ENCODE measurements around the gene SELENOO. TPM values are rescaled to one million over a fixed set of nuclear protein-coding genes. Genes with fewer than 3 reads are reported as not detected.

The SELENOO gene
- total and polyA plus RNA-seq, 4 donors: 15.6 to 30.3 (median 24.1) TPM

- peaks cover 0 to 3% (median 0%) of the 10 kb centered on the region in 4 donors for H3K36me3 ChIP-seq (ENCODE audit: control insufficient read depth in 4 of 4, insufficient read depth in 4 of 4, low read length in 4 of 4)
- no peak for TF ChIP-seq CTCF (IDR thresholded peaks at IDR 0.05; ENCODE audit: control extremely low read depth, extremely low read depth)
- H3K4me1 ChIP-seq (ENCODE audit: control insufficient read depth in 5 of 5, insufficient read depth in 5 of 5, low read length in 5 of 5): peaks cover 0 to 16% (median 6%) of the 10 kb centered on the region in 5 donors
- H3K9me3 ChIP-seq (ENCODE audit: control insufficient read depth in 4 of 4, insufficient read depth in 3 of 4, low read length in 3 of 4): no peaks in the 10 kb centered on the region
- 33 to 50% methylated on average over 8 to 11 of the region's 11 CpGs for WGBS, 2 donors
- no peak for DNase-seq
- H3K9ac ChIP-seq (ENCODE audit: insufficient read depth in 1 of 2, low read length in 2 of 2): no peak overlapping the region
- ATAC-seq (ENCODE audit: insufficient read depth, low FRiP score): no peak
- H3K27ac ChIP-seq (ENCODE audit: low read depth in 1 of 2, low read length in 1 of 2): no peak overlapping the region
- no peaks in the 10 kb centered on the region for H3K27me3 ChIP-seq (ENCODE audit: control insufficient read depth in 3 of 3, insufficient read depth in 3 of 3, low read length in 2 of 3)
- H3K4me3 ChIP-seq: no peak overlapping the region
Observed at GRCh38 chr22:50260434-50260800, 59.6 kb downstream of the SELENOO start.

- H3K4me3 ChIP-seq: peak overlapping the region; percentile 72
- no peaks in the 10 kb centered on the region for H3K9me3 ChIP-seq (ENCODE audit: control insufficient read depth in 4 of 4, insufficient read depth in 3 of 4, low read length in 3 of 4)
- no peak for TF ChIP-seq CTCF (IDR thresholded peaks at IDR 0.05; ENCODE audit: control extremely low read depth, extremely low read depth)
- ATAC-seq (ENCODE audit: insufficient read depth, low FRiP score) (peak; percentile 14), DNase-seq (peak; percentile 50 to 65 (median 59))
- 1% methylated on average over 45 to 92 of the region's 92 CpGs for WGBS, 2 donors
- H3K27me3 ChIP-seq (ENCODE audit: control insufficient read depth in 3 of 3, insufficient read depth in 3 of 3, low read length in 2 of 3): no peaks in the 10 kb centered on the region
- H3K4me1 ChIP-seq (ENCODE audit: control insufficient read depth in 5 of 5, insufficient read depth in 5 of 5, low read length in 5 of 5): peaks cover 0 to 16% (median 6%) of the 10 kb centered on the region in 5 donors
- H3K36me3 ChIP-seq (ENCODE audit: control insufficient read depth in 4 of 4, insufficient read depth in 4 of 4, low read length in 4 of 4): peaks cover 0 to 3% (median 0%) of the 10 kb centered on the region in 4 donors
- no peak overlapping the region for H3K9ac ChIP-seq (ENCODE audit: insufficient read depth in 1 of 2, low read length in 2 of 2)
- H3K27ac ChIP-seq (ENCODE audit: low read depth in 1 of 2, low read length in 1 of 2): peak overlapping the region; percentile 49 to 61
Observed at GRCh38 chr22:50260801-50261614, 60.2 kb downstream of the SELENOO start.

- Histone ChIP-seq H3K27me3 (ENCODE audit: control insufficient read depth in 3 of 3, insufficient read depth in 3 of 3, low read length in 2 of 3) (no peaks in the 10 kb centered on the region), H3K4me1 (ENCODE audit: control insufficient read depth in 5 of 5, insufficient read depth in 5 of 5, low read length in 5 of 5) (peaks cover 0 to 16% (median 6%) of the 10 kb centered on the region in 5 donors), H3K9ac (ENCODE audit: insufficient read depth in 1 of 2, low read length in 2 of 2) (no peak within 1 kb of the TSS), H3K9me3 (ENCODE audit: control insufficient read depth in 4 of 4, insufficient read depth in 3 of 4, low read length in 3 of 4) (no peaks in the 10 kb centered on the region), H3K4me3 (peak within 1 kb of the TSS; percentile 72), H3K36me3 (ENCODE audit: control insufficient read depth in 4 of 4, insufficient read depth in 4 of 4, low read length in 4 of 4) (peaks cover 0 to 5% (median 0%) of the 10 kb centered on the region in 4 donors), H3K27ac (ENCODE audit: low read depth in 1 of 2, low read length in 1 of 2) (peak within 1 kb of the TSS; percentile 49 to 61)
- no peak for TF ChIP-seq CTCF (IDR thresholded peaks at IDR 0.05; ENCODE audit: control extremely low read depth, extremely low read depth)
- WGBS, 2 donors: 3 to 9% methylated on average over 13 to 61 of the region's 61 CpGs
- ATAC-seq (ENCODE audit: insufficient read depth, low FRiP score) (no peak), DNase-seq (peak; percentile 32 to 77 (median 49))
Observed at GRCh38 chr22:50261615-50262459, 61.0 kb downstream of the SELENOO start, which contains the start of gene MAPK12. Gene MAPK12 (minus strand): TSS chr22:50261683. CDS start chr22:50261509, 174 bp downstream.

All from lung (tissue), 12 donors.